ENCODE results near the gene ELOVL6.

DNA sequence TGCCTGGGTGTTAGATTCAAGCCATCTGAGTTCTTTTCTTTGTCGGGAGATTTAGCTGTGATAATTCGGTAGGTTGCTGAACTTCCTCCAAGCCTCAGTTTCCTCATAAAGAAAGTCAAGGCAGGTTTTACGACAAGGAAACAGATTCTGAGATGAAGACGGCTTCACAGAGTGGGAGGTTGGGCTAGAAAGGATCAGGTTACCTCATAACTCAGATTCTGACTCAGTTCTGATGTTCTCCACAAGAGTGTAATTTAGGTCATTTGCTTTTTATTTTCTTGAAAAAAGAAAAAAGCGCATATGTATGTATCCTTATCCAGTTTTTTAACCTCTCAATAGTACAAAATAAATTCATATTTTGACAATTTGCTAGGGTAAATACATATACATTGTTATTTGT lies 47.2 kb upstream of the ELOVL6 start:
- TF ChIP-seq, protein P1, sequence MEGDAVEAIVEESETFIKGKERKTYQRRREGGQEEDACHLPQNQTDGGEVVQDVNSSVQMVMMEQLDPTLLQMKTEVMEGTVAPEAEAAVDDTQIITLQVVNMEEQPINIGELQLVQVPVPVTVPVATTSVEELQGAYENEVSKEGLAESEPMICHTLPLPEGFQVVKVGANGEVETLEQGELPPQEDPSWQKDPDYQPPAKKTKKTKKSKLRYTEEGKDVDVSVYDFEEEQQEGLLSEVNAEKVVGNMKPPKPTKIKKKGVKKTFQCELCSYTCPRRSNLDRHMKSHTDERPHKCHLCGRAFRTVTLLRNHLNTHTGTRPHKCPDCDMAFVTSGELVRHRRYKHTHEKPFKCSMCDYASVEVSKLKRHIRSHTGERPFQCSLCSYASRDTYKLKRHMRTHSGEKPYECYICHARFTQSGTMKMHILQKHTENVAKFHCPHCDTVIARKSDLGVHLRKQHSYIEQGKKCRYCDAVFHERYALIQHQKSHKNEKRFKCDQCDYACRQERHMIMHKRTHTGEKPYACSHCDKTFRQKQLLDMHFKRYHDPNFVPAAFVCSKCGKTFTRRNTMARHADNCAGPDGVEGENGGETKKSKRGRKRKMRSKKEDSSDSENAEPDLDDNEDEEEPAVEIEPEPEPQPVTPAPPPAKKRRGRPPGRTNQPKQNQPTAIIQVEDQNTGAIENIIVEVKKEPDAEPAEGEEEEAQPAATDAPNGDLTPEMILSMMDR (conservative IDR thresholded peaks at IDR 0.05; ENCODE audit: low read depth, low read length), result no peak
- TF ChIP-seq CEBPB (IDR thresholded peaks at IDR 0.05; ENCODE audit: low read depth, low read length), result no peak
- no peak for TF ChIP-seq POLR2A (IDR thresholded peaks at IDR 0.05; ENCODE audit: low read depth, low read length)
